Upper lobe of right lung (tissue), 1 donor: ENCODE measurements around the gene RAD23B. TPM values are rescaled to one million over a fixed set of nuclear protein-coding genes. Genes with fewer than 3 reads are reported as not detected.
"Not testable (repeated sequence)": the region's sequence is repeated elsewhere in the genome, so short reads cannot be mapped to it uniquely, and the experiment has no call there.

ENCODE experiments used
- ATAC-seq: fragments of 200-7000 bp; cut with Tn5 transposase; one replicate; pipeline ENCODE4 v1.9.1; 2020; ENCODE audit warnings: mild to moderate bottlenecking, moderate library complexity
- DNase-seq: peaks from one replicate; pipeline ENCODE4 v3.0.0-alpha.2; 2020
- H3K27ac ChIP-seq: fragments of 200-600 bp; one replicate; pipeline ENCODE4 v1.8.0; 2022
- H3K27me3 ChIP-seq: fragments of 200-600 bp; one replicate; pipeline ENCODE4 v1.8.0; 2022; ENCODE audit warnings: mild to moderate bottlenecking
- H3K36me3 ChIP-seq: fragments of 200-600 bp; one replicate; pipeline ENCODE4 v1.8.0; 2022
- H3K4me1 ChIP-seq: fragments of 200-600 bp; one replicate; pipeline ENCODE4 v1.8.0; 2022
- H3K4me3 ChIP-seq: fragments of 200-600 bp; one replicate; pipeline ENCODE4 v1.8.0; 2022; ENCODE audit warnings: mild to moderate bottlenecking
- H3K9me3 ChIP-seq: fragments of 200-600 bp; one replicate; pipeline ENCODE4 v1.8.0; 2022
- CTCF ChIP-seq: fragments of 200-600 bp; IDR thresholded peaks from one replicate; pipeline ENCODE4 v1.8.0; 2022; ENCODE audit warnings: antibody characterized with exemption
- intact Hi-C: fragments of 100-400 bp; cut with DNase I; formaldehyde crosslinking; loops from one replicate; pipeline ENCODE4 v1.11.0; 2022
- total RNA-seq: library from RNA; stranded (reverse); fragmentation: NEBNext Ultra II Directional; extraction: Animal tissue kit (Norgen Biotek cat#: 25700); gene quantifications from one replicate; pipeline ENCODE4 v1.2.1, GENCODE V29; 2021
- donor health status: DM: no; HTN: yes; CAD: no; lungs with severe emphysema.

Gene RAD23B
- total RNA-seq, 1 donor from 2014 or later = 98.0 TPM

- intact Hi-C loops = no loop called here
Measured at GRCh38 chr9:107295995-107296394, 12.9 kb downstream of the RAD23B start.

GRCh38 chr9:107296592-107296991 is 13.5 kb downstream of the RAD23B start:
- H3K9me3 ChIP-seq, H3K4me3 ChIP-seq, intact Hi-C loops, ATAC-seq, DNase-seq, H3K27me3 ChIP-seq, H3K27ac ChIP-seq: not testable (repeated sequence)
- peaks cover 11% of the 10 kb centered on the region for H3K36me3 ChIP-seq
- H3K4me1 ChIP-seq = peaks cover 41% of the 10 kb centered on the region

More at GRCh38 chr9:107295995-107296394, 12.9 kb downstream of the RAD23B start:
- Histone ChIP-seq H3K27ac (no peak overlapping the region), H3K4me3 (no peak overlapping the region), H3K27me3 (no peaks in the 10 kb centered on the region), H3K9me3 (no peaks in the 10 kb centered on the region), H3K36me3 (peaks cover 10% of the 10 kb centered on the region), H3K4me1 (peaks cover 47% of the 10 kb centered on the region)
- DNase-seq (no peak), ATAC-seq (no peak)
- TF ChIP-seq CTCF = no peak

- peaks cover 32% of the 10 kb centered on the region for H3K36me3 ChIP-seq
- DNase-seq (no peak), ATAC-seq (no peak)
- no peak overlapping the region for H3K4me3 ChIP-seq
- H3K9me3 ChIP-seq = no peaks in the 10 kb centered on the region
- H3K27me3 ChIP-seq = no peaks in the 10 kb centered on the region
- H3K4me1 ChIP-seq = peaks cover 22% of the 10 kb centered on the region
- intact Hi-C loops = no loop called here
- TF ChIP-seq CTCF = no peak
- no peak overlapping the region for H3K27ac ChIP-seq
Measured at GRCh38 chr9:107299437-107299836, 16.4 kb downstream of the RAD23B start.

- no peak for TF ChIP-seq CTCF
- intact Hi-C loops = no loop called here
- no peak for DNase-seq
- Histone ChIP-seq H3K4me1 (no peaks in the 10 kb centered on the region), H3K36me3 (peaks cover 83% of the 10 kb centered on the region), H3K9me3 (no peaks in the 10 kb centered on the region), H3K27ac (no peak overlapping the region), H3K4me3 (no peak overlapping the region), H3K27me3 (no peaks in the 10 kb centered on the region)
- no peak for ATAC-seq
Measured at GRCh38 chr9:107306308-107306707, 23.2 kb downstream of the RAD23B start.

GRCh38 chr9:107307331-107307730 is 24.3 kb downstream of the RAD23B start:
- DNase-seq (no peak), ATAC-seq (no peak)
- H3K36me3 ChIP-seq = peaks cover 91% of the 10 kb centered on the region
- H3K4me3 ChIP-seq = no peak overlapping the region
- no peaks in the 10 kb centered on the region for H3K9me3 ChIP-seq
- intact Hi-C loops = no loop called here
- H3K27me3 ChIP-seq = no peaks in the 10 kb centered on the region
- TF ChIP-seq CTCF = no peak
- no peaks in the 10 kb centered on the region for H3K4me1 ChIP-seq
- H3K27ac ChIP-seq = no peak overlapping the region

GRCh38 chr9:107308461-107308860 is 25.4 kb downstream of the RAD23B start:
- Histone ChIP-seq H3K4me1 (no peaks in the 10 kb centered on the region), H3K36me3 (peaks cover 91% of the 10 kb centered on the region), H3K4me3 (no peak overlapping the region), H3K9me3 (no peaks in the 10 kb centered on the region), H3K27me3 (no peaks in the 10 kb centered on the region), H3K27ac (no peak overlapping the region)
- DNase-seq (no peak), ATAC-seq (no peak)
- intact Hi-C loops = no loop called here
- TF ChIP-seq CTCF = no peak
